OCI-M2 (cell line): ENCODE results near the gene CACNG6.

Experiments
- DNase-seq: peaks from one replicate; lab custom pipeline; 2025; ENCODE audit not compliant: unreplicated experiment; lab: John Stamatoyannopoulos, UW

CACNG6 gene

DNA sequence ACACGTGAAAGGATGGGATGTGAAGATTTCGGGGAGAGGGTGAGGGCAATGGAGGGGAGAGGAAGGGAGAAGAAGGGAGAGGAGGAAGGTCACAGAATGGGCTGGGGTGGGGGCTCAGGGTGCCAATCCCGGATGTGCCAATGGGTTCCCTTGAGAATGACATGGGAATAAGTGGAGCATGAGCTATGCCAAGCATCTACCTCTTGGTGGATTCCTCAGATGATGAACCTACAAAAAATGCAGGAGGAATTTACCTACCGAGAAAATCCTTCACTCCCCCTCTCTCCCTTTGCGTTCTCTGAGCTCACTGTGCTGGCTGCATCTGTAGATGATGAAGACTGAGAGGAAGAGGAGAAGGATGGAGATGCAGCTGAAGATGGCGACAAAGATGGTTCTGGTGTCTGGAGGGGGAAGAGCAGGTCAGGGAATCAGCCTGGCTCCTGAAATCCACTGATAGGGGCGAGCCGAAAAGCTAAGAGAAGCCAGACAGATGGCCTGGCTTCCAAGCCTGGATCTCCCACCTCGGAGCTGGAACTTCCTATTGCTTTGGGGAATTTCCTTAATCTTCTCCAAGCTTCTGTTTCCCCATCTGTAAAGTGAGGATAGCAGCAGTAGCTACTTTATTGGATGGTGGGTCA is 50.7 kb downstream of the CACNG6 start:
- no peak for DNase-seq

DNA sequence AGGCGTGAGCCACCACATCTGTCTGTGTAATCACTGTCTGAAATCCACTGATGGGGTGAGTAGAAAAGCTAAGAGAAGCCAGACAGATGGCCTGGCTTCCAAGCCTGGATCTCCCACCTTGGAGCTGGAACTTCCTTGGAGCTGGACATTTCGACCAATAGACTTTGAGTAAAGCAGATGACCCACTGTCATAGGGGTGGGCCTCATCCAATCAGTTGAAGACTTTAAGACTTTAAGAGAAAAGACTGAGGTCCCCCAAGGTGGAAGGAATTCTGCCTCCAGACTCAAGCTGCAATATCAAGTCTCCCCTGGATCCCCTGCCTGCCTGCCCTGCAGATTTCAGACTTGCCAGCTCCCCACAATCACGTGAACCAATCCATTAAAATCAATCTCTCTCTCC is 51.6 kb downstream of the CACNG6 start:
- no peak for DNase-seq

GRCh38 chr19:54045771-54046170 is 54.3 kb downstream of the CACNG6 start:
- DNase-seq, result no peak

- no peak for DNase-seq
Measured at GRCh38 chr19:54047616-54048015, 56.2 kb downstream of the CACNG6 start.
